DND-41 (cell line): Measurements from ENCODE around the gene KIAA0040.

Source experiments
- ATAC-seq: fragments of 200-7000 bp; cut with Tn5 transposase; 3 replicates; pipeline ENCODE4 v1.9.1; 2021; ENCODE audit warnings: low read depth; ENCODE audit not compliant: insufficient read depth
- DNase-seq: peaks from one replicate; pipeline ENCODE4 v3.0.0-alpha.2; 2020
- H2AFZ ChIP-seq: 2 replicates; pipeline ENCODE4 v1.6.0; 2012; ENCODE audit warnings: low read depth, low read length
- H3K27ac ChIP-seq: 2 replicates; pipeline ENCODE4 v1.5.1; 2012; ENCODE audit warnings: low read length, inconsistent platforms
- H3K27me3 ChIP-seq: fragments of 200-600 bp; sonication (generic); 2 replicates; pipeline ENCODE4 v1.6.0; 2012; ENCODE audit warnings: low read length, mild to moderate bottlenecking, inconsistent platforms; ENCODE audit not compliant: insufficient read depth, poor library complexity
- H3K36me3 ChIP-seq: 2 replicates; pipeline ENCODE4 v1.5.1; 2012; ENCODE audit warnings: low read length, inconsistent platforms; ENCODE audit not compliant: insufficient read depth
- H3K4me1 ChIP-seq: 2 replicates; pipeline ENCODE4 v1.5.1; 2012; ENCODE audit warnings: mild to moderate bottlenecking, low read length; ENCODE audit not compliant: insufficient read depth
- H3K4me2 ChIP-seq: 2 replicates; pipeline ENCODE4 v1.6.0; 2012; ENCODE audit warnings: mild to moderate bottlenecking, moderate library complexity, low read length, inconsistent platforms; ENCODE audit not compliant: insufficient read depth
- H3K4me3 ChIP-seq, 2 experiments: fragments of 200-600 bp in 1 of 2; shearing (Covaris generic) in 1 of 2; 2 replicates each; pipeline ENCODE4 v1.5.1; 2012 to 2016; ENCODE audit warnings: inconsistent platforms in 2 of 2, low read length in 2 of 2, mild to moderate bottlenecking in 2 of 2, low read depth in 1 of 2, moderate library complexity in 1 of 2
- H3K79me2 ChIP-seq: 2 replicates; pipeline ENCODE4 v1.6.0; 2012; ENCODE audit warnings: low read length, inconsistent platforms; ENCODE audit not compliant: insufficient read depth
- H3K9ac ChIP-seq: 2 replicates; pipeline ENCODE4 v1.6.0; 2012; ENCODE audit warnings: low read depth, mild to moderate bottlenecking, inconsistent platforms, low read length, moderate library complexity
- H3K9me3 ChIP-seq: 2 replicates; pipeline ENCODE4 v1.5.1; 2012; ENCODE audit warnings: low read length, moderate library complexity, mild to moderate bottlenecking, inconsistent platforms; ENCODE audit not compliant: insufficient read depth, severe bottlenecking
- H4K20me1 ChIP-seq: 2 replicates; pipeline ENCODE4 v1.6.0; 2012; ENCODE audit warnings: low read length; ENCODE audit not compliant: insufficient read depth
- EZH2 ChIP-seq: IDR thresholded peaks from 3 replicates; pipeline ENCODE4 v1.6.1; 2012; ENCODE audit warnings: borderline replicate concordance, low read depth, mild to moderate bottlenecking, moderate library complexity, low read length, inconsistent platforms; ENCODE audit not compliant: severe bottlenecking
- TF ChIP-seq, protein P1 (sequence below): IDR thresholded peaks from 2 replicates; pipeline ENCODE4 v1.5.1; 2012; ENCODE audit warnings: borderline replicate concordance, low read length, moderate library complexity, mild to moderate bottlenecking; ENCODE audit not compliant: poor library complexity, severe bottlenecking; ENCODE audit errors: extremely low read depth

Gene KIAA0040

DNA sequence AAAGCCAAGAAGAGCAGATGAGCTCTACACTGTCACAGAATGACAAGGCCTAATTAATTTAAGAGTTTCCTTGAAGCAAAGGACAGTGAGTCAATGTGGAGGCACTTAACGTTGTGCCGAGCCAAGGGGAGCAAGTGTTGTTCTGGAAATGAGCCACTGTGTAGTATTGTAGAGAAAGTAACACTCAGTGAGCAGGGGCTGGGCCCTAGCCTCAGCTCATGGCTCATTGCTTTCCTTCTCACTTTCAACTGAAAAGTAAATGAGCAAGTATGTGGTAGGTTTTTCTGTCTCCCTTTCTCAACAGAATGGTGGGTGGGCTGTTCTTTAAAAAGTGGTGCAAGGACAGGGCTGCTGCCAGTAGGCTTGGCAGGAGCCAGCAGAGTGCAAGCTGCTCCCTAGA, 11.8 kb upstream of the KIAA0040 start:
- Histone ChIP-seq H2AFZ (no peak overlapping the region), H3K27ac (no peak overlapping the region), H3K79me2 (no peaks in the 10 kb centered on the region), H3K4me2 (no peak overlapping the region), H4K20me1 (0 out of 2 replicates have a peak, but pooled peaks cover 3% of the 10 kb centered on the region), H3K9ac (no peak overlapping the region), H3K9me3 (no peaks in the 10 kb centered on the region), H3K4me3 (no peak overlapping the region), H3K36me3 (no peaks in the 10 kb centered on the region), H3K4me1 (peaks cover 23% of the 10 kb centered on the region), H3K27me3 (peaks cover 2% of the 10 kb centered on the region)
- ATAC-seq: no peak
- no peak for DNase-seq
- no peak for TF ChIP-seq EZH2
- TF ChIP-seq, protein P1, sequence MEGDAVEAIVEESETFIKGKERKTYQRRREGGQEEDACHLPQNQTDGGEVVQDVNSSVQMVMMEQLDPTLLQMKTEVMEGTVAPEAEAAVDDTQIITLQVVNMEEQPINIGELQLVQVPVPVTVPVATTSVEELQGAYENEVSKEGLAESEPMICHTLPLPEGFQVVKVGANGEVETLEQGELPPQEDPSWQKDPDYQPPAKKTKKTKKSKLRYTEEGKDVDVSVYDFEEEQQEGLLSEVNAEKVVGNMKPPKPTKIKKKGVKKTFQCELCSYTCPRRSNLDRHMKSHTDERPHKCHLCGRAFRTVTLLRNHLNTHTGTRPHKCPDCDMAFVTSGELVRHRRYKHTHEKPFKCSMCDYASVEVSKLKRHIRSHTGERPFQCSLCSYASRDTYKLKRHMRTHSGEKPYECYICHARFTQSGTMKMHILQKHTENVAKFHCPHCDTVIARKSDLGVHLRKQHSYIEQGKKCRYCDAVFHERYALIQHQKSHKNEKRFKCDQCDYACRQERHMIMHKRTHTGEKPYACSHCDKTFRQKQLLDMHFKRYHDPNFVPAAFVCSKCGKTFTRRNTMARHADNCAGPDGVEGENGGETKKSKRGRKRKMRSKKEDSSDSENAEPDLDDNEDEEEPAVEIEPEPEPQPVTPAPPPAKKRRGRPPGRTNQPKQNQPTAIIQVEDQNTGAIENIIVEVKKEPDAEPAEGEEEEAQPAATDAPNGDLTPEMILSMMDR: no peak

DNA sequence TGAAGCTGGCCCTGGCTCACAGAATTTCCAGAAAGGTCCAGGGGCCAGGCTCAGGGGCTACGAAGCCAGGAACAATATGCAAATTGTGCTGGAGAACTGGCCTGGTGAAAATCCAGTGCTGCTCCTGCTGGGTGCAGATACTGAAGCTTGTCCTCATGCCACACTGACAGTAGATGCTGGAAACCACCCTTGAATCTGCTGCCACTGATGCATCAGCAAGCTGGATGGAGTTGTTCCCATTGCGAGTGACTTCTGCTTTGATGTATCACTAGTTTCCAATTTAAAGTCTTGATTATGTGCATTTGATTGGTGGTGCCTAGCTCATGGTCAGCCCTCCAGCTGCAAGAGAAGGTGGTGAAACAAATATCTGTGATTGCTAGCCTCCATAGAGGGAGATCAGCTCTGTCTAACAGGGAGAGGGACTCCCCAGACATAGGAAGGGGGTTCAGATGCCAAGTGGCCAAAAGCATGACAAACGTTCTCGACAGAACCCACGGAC, 11.0 kb upstream of the KIAA0040 start:
- Histone ChIP-seq H3K4me3 (no peak overlapping the region), H3K27ac (no peak overlapping the region), H3K27me3 (peaks cover 5% of the 10 kb centered on the region), H3K79me2 (no peaks in the 10 kb centered on the region), H3K9me3 (no peaks in the 10 kb centered on the region), H4K20me1 (0 out of 2 replicates have a peak, but pooled peaks cover under 1% of the 10 kb centered on the region), H2AFZ (no peak overlapping the region), H3K4me1 (peaks cover 16% of the 10 kb centered on the region), H3K9ac (no peak overlapping the region), H3K4me2 (no peak overlapping the region), H3K36me3 (no peaks in the 10 kb centered on the region)
- ATAC-seq: no peak
- no peak for DNase-seq
- no peak for TF ChIP-seq EZH2
- TF ChIP-seq, protein P1: no peak

DNA sequence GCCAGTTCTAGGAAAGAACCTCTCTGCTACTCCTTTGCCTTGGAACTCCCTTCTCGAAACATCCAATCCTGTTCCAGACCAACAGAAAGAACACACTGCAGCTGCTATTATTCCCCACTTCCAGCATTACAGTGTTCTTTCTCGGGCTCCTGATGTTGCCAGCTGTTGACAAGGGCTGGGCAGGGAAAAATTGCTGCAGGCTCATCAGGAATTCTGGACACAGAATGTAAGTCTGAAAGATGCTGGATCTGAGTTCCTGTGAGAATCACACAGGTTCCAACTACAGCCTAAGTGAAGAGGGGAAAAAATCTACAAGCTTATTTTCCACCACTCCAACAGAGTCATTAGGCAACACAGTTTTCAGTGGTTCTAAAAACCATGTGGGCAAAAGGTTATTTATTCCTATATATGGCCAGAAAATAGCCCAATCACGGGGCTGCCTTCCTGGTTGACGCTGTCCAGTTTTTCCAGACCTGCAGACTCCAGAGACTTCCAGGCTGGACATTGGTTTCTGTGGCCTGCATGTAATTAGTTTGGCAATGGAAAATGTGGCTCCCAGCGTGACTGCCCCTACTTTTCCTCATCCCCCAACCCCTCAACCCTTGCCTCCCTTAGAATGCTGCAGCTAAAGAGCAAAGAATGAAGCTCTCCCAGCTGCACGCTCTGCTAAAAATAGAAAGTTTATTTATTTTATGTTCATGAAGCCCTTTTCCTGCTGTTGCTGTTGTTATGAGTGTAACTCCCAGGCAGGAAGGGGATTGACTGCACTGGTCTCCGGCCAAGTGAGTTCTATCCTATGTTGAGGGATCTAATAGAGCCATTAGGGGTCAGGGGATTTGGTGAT, 8.3 kb upstream of the KIAA0040 start:
- H4K20me1 ChIP-seq: no peaks in the 10 kb centered on the region
- no peak overlapping the region for H2AFZ ChIP-seq

More for the DNA sequence above, 8.3 kb upstream of the KIAA0040 start:
- Histone ChIP-seq H3K36me3 (no peaks in the 10 kb centered on the region), H3K4me1 (peaks cover 4% of the 10 kb centered on the region; the same call in 1 of the 2 replicates), H3K9ac (no peak overlapping the region), H3K4me2 (no peak overlapping the region), H3K9me3 (no peaks in the 10 kb centered on the region), H3K27me3 (peaks cover 5% of the 10 kb centered on the region), H3K27ac (no peak overlapping the region), H3K79me2 (no peaks in the 10 kb centered on the region), H3K4me3 (no peak overlapping the region)
- no peak for ATAC-seq
- no peak for DNase-seq
- TF ChIP-seq, protein P1: no peak
- TF ChIP-seq EZH2: no peak
